ENCODE data around the gene GALNT11.

The GALNT11 gene

DNA sequence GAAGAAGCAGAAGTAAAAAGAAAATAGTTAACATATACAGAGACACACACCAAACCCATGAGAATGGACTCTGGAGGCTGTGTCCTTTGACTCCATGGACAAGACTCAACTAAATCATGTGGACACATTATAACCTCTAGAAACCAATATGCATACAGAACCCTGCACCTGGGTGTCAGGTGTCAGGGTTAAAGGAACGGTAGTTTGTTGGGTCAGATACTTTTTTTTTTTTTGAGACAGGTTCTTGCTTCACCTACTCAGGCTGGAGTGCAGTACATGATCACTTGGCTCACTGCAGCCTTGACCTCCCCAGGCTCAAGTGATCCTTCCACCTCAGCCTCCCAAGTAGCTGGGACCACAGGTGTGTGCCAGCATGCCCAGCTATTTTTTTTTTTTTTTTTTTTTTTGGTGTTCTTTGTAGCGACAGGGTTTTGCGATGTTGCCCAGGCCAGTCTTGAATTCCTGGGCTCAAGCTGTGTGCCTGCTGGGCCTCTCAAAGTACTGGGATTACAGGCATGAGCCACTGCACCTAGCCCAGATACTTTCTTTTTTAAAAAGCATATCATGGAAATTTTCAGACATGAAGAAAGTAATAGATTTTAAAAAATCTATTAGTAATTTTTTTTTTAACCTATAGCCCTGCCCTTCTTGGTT is 31.3 kb downstream of the GALNT11 start:
- no peak for TF ChIP-seq FOXP2 (optimal IDR thresholded peaks at IDR 0.05; ENCODE audit: borderline replicate concordance, extremely low read depth, extremely low read length, insufficient read depth)
- no peak for TF ChIP-seq POLR2AphosphoS5 (IDR thresholded peaks at IDR 0.05; ENCODE audit: low read depth, low read length)
- TF ChIP-seq TAF1 (IDR thresholded peaks at IDR 0.05; ENCODE audit: borderline replicate concordance, insufficient read depth, low read length) = no peak
- TF ChIP-seq, protein P1, sequence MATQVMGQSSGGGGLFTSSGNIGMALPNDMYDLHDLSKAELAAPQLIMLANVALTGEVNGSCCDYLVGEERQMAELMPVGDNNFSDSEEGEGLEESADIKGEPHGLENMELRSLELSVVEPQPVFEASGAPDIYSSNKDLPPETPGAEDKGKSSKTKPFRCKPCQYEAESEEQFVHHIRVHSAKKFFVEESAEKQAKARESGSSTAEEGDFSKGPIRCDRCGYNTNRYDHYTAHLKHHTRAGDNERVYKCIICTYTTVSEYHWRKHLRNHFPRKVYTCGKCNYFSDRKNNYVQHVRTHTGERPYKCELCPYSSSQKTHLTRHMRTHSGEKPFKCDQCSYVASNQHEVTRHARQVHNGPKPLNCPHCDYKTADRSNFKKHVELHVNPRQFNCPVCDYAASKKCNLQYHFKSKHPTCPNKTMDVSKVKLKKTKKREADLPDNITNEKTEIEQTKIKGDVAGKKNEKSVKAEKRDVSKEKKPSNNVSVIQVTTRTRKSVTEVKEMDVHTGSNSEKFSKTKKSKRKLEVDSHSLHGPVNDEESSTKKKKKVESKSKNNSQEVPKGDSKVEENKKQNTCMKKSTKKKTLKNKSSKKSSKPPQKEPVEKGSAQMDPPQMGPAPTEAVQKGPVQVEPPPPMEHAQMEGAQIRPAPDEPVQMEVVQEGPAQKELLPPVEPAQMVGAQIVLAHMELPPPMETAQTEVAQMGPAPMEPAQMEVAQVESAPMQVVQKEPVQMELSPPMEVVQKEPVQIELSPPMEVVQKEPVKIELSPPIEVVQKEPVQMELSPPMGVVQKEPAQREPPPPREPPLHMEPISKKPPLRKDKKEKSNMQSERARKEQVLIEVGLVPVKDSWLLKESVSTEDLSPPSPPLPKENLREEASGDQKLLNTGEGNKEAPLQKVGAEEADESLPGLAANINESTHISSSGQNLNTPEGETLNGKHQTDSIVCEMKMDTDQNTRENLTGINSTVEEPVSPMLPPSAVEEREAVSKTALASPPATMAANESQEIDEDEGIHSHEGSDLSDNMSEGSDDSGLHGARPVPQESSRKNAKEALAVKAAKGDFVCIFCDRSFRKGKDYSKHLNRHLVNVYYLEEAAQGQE (IDR thresholded peaks at IDR 0.05; ENCODE audit: insufficient read depth in 1 of 2, low read depth in 2 of 2, low read length in 2 of 2) = no peak
- TF ChIP-seq SIN3A (IDR thresholded peaks at IDR 0.05; ENCODE audit: borderline replicate concordance, insufficient read depth, low read length) = no peak

DNA sequence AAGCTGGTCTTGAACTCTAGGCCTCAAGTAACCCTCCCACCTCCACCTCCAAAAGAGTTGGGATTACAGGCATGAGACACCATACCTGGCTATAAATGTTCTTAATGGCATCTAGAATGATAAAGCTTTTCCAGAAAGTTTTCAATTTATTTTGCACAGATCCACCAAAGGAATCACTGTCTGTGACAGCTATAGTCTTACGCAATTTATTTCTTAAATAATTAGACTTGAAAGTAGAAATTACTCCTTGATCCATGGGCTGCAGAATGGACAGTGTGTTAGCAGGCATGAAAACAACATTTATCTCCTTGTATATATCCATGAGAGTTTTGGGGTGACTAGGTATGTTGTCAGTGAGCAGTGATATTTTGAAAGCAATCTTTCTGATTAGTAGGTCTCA is 33.8 kb downstream of the GALNT11 start:
- TF ChIP-seq, protein P1 (IDR thresholded peaks at IDR 0.05; ENCODE audit: insufficient read depth in 1 of 2, low read depth in 2 of 2, low read length in 2 of 2) = no peak
- TF ChIP-seq TAF1 (IDR thresholded peaks at IDR 0.05; ENCODE audit: borderline replicate concordance, insufficient read depth, low read length) (no peak), FOXP2 (optimal IDR thresholded peaks at IDR 0.05; ENCODE audit: borderline replicate concordance, extremely low read depth, extremely low read length, insufficient read depth) (no peak), POLR2AphosphoS5 (IDR thresholded peaks at IDR 0.05; ENCODE audit: low read depth, low read length) (no peak), SIN3A (IDR thresholded peaks at IDR 0.05; ENCODE audit: borderline replicate concordance, insufficient read depth, low read length) (no peak)

DNA sequence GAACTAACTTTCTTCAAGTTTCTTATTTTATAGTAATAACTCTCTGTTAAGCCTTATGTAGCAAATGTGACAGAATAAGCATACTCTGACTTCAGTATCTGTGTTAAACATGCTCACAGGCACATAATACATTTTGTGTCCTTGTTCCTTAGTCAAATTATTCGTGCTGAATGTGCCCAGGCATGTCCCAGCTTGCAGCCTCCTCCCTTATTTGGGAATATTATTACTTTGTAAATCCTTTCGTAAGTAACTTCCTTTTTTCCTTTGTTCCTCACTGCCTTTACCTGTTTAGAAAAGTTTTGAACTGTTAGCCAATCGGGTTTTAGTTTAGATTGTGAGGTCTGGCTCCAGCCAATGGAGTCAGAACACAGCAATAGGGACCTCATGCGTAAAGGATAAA is 46.9 kb downstream of the GALNT11 start:
- no peak for TF ChIP-seq FOXP2 (optimal IDR thresholded peaks at IDR 0.05; ENCODE audit: borderline replicate concordance, extremely low read depth, extremely low read length, insufficient read depth)
- TF ChIP-seq, protein P1 (IDR thresholded peaks at IDR 0.05; ENCODE audit: insufficient read depth in 1 of 2, low read depth in 2 of 2, low read length in 2 of 2) = no peak
- no peak for TF ChIP-seq TAF1 (IDR thresholded peaks at IDR 0.05; ENCODE audit: borderline replicate concordance, insufficient read depth, low read length)
- no peak for TF ChIP-seq POLR2AphosphoS5 (IDR thresholded peaks at IDR 0.05; ENCODE audit: low read depth, low read length)
- TF ChIP-seq SIN3A (IDR thresholded peaks at IDR 0.05; ENCODE audit: borderline replicate concordance, insufficient read depth, low read length) = no peak

DNA sequence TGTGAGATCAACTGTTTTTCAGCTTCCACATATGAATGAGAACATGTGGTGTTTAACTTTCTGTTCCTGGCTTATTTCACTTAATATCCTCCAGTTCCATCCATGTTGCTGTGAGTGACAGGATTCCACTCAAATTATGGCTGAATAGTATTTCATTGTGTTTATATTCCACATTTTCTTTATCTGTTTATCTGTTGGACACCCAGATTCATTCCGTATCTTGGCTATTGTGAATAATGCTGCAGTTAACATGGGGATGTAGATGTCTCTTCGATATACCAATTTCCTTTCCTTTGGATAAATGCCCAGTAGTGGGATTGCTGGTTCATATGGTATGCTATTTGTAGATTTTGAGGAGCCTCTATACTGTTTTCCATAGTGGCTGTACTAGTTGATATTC is 47.9 kb downstream of the GALNT11 start:
- TF ChIP-seq POLR2AphosphoS5 (IDR thresholded peaks at IDR 0.05; ENCODE audit: low read depth, low read length) = no peak

DNA sequence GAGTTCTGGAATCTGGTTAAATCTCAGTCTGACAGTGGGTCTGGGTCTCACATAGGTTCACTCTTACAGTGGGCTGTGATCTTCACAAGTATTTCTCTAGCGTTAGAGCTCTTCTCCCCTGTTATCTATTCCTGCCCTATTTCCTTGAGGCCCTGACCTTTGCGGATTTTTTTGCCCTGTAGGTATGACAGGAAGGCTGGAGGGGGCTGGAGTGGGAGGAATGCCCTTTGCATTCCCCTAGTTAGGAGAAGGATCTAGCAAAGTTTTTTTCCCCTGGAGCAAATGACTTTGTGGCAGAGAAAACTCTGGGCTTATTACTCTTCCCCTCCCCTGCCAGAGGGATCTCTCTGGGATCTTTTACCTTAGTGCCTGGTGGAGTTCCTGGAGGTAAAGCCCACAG is 49.2 kb downstream of the GALNT11 start:
- TF ChIP-seq POLR2AphosphoS5 (IDR thresholded peaks at IDR 0.05; ENCODE audit: low read depth, low read length) (no peak), FOXP2 (optimal IDR thresholded peaks at IDR 0.05; ENCODE audit: borderline replicate concordance, extremely low read depth, extremely low read length, insufficient read depth) (no peak), SIN3A (IDR thresholded peaks at IDR 0.05; ENCODE audit: borderline replicate concordance, insufficient read depth, low read length) (no peak), TAF1 (IDR thresholded peaks at IDR 0.05; ENCODE audit: borderline replicate concordance, insufficient read depth, low read length) (no peak)
- TF ChIP-seq, protein P1 (IDR thresholded peaks at IDR 0.05; ENCODE audit: insufficient read depth in 1 of 2, low read depth in 2 of 2, low read length in 2 of 2) = no peak

Data from PFSK-1 (cell line).